ENCODE results near the gene ATP9B.
"Not testable (repeated sequence)": the region's sequence is repeated elsewhere in the genome, so short reads cannot be mapped to it uniquely, and the experiment has no call there.

ATP9B gene

GRCh38 chr18:79241755-79242154, 172.6 kb downstream of the ATP9B start:
- TF ChIP-seq GATA1 (IDR thresholded peaks at IDR 0.05; ENCODE audit: low read depth, low read length) (no peak), POLR2A (IDR thresholded peaks at IDR 0.05; ENCODE audit: low read length) (no peak)
- no peak for DNase-seq

DNA sequence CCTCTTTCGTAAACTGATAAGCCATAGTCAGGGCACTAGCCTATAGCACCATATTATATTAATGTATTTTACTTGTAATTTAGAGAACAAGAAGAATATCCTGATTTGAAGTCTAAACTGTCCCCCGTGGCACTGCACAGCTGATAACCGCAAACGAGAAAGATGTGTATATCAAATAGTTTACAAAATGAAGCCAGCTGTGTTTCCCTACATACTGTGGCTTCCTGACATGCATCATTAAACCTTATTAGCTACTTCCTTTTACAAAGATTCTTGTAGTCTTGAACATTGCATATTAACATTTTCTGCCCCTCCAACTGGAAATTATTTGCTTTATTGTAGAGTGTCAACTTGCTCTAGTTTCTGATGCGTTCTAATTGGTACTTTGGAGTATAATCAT, 173.1 kb downstream of the ATP9B start:
- DNase-seq: no peak
- TF ChIP-seq GATA1 (IDR thresholded peaks at IDR 0.05; ENCODE audit: low read depth, low read length): no peak
- no peak for TF ChIP-seq POLR2A (IDR thresholded peaks at IDR 0.05; ENCODE audit: low read length)

DNA sequence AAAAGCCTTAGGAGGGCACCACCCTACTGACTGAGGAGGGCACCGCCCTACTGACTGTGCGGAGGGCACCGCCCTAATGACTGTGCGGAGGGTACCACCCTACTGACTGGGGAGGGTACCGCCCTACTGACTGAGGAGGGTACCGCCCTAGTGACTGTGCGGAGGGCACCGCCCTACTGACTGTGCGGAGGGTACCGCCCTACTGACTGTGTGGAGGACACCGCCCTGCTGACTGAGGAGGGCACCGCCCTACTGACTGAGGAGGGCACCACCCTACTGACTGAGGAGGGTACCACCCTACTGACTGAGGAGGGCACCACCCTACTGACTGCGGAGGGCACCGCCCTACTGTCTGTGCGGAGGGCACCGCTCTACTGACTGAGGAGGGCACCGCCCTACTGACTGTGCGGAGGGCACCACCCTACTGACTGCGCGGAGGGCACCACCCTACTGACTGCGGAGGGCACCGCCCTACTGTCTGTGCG, 176.4 kb downstream of the ATP9B start:
- DNase-seq: peak; percentile 77 to 86
- no peak for TF ChIP-seq GATA1 (IDR thresholded peaks at IDR 0.05; ENCODE audit: low read depth, low read length)
- no peak for TF ChIP-seq POLR2A (IDR thresholded peaks at IDR 0.05; ENCODE audit: low read length)

- peak; percentile 84 to 89 for DNase-seq
- no peak for TF ChIP-seq POLR2A (IDR thresholded peaks at IDR 0.05; ENCODE audit: low read length)
- no peak for TF ChIP-seq GATA1 (IDR thresholded peaks at IDR 0.05; ENCODE audit: low read depth, low read length)
Observed at GRCh38 chr18:79246309-79247108, 177.3 kb downstream of the ATP9B start.

- TF ChIP-seq GATA1 (IDR thresholded peaks at IDR 0.05; ENCODE audit: low read depth, low read length) (no peak), POLR2A (IDR thresholded peaks at IDR 0.05; ENCODE audit: low read length) (no peak)
- DNase-seq: peak; percentile 53
Observed at GRCh38 chr18:79248495-79249060, 179.4 kb downstream of the ATP9B start.

DNA sequence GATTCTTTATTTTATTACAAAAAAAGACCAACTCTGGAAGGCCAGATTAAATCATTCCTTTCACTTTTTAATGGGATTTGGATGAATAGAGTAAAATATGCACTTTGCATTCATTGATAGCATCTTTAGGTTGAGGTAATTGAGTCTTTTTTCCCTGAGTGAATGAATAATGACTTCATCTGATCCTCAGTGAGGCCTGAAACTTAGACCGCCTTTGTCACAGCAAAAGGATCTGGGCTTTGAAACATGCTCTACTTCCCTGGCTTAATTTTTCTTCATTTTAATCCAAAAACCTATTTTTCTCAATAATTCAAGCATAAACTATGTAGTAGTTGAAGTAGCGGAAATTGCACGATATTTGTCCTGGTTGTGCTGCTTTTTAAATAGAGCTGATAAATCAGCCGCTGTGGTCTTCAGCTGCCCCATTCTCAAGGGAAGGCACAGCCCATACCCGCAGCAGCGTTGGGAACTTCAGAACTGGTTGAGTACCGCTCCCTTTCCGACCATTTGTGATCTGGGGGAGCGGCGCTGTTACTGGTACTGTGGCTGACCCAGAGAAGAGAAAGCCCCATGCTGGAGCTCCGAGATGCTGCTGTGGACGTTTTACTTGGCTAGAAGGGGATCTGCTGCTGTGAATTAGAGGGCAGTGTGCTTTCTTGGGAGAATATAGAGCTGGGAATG, 181.2 kb downstream of the ATP9B start:
- DNase-seq: no peak
- TF ChIP-seq GATA1 (IDR thresholded peaks at IDR 0.05; ENCODE audit: low read depth, low read length) (no peak), POLR2A (IDR thresholded peaks at IDR 0.05; ENCODE audit: low read length) (no peak)

- no peak for TF ChIP-seq POLR2A (IDR thresholded peaks at IDR 0.05; ENCODE audit: low read length)
- no peak for TF ChIP-seq GATA1 (IDR thresholded peaks at IDR 0.05; ENCODE audit: low read depth, low read length)
- DNase-seq: peak in 1 of 2 experiments; percentile 15
Observed at GRCh38 chr18:79251021-79251420, 181.8 kb downstream of the ATP9B start.

DNA sequence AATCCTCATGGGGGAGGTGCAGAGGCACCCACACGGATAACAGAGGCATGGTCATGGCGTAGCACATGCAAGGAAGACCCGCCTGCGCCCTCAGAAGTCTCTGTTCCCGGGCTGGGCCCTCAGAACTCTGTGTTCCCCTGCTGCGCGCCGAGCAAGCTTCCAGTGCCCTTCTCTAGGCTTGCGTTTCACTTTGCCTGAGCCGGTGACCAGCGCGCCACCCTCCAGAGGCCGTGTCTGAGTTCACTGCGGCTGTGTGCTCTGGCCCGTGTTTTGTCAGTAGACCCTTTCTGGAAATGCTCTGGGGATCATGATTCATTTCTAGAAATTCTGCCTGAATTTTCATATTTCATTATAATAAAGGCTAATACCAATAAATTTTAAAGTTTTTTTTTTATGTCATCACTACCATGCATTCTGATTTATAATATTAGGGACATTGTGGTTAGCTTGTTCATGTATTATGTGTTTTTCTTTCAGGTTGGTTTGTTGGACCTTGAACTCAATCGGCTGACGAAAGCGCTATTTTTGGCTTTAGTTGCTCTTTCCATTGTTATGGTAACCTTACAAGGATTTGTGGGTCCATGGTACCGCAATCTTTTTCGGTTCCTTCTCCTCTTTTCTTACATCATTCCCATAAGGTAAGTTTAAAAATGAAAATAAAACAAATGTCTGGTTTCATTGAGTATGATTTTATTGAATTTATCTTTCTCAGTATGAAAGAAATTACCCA, 183.9 kb downstream of the ATP9B start:
- TF ChIP-seq POLR2A (IDR thresholded peaks at IDR 0.05; ENCODE audit: low read length) (no peak), GATA1 (IDR thresholded peaks at IDR 0.05; ENCODE audit: low read depth, low read length) (no peak)

DNA sequence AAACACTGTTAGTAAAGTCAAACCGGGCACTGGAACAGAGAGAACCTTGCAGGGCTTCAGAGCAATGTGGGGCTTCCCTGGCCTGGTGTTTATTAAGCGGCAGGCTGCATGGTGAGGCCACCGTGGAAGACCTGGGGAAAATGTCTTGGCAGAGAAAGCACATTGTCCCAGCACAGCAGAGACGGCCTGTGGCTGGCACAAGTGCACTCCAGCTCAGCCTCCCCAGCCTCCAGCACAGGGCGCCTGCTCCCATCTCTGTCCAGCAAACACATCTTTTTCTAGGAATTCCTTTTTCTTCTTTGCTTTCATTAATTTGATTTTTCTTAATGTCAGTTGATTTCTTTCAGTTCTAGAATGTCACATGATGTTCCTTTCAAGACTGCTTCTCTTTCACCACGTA, 188.3 kb downstream of the ATP9B start:
- TF ChIP-seq GATA1 (IDR thresholded peaks at IDR 0.05; ENCODE audit: low read depth, low read length) (no peak), POLR2A (IDR thresholded peaks at IDR 0.05; ENCODE audit: low read length) (no peak)
- no peak for DNase-seq

More for the DNA sequence above, 183.9 kb downstream of the ATP9B start:
- DNase-seq: no peak

GRCh38 chr18:79258447-79258846, 189.3 kb downstream of the ATP9B start:
- DNase-seq: peak; percentile 61 to 86
- no peak for TF ChIP-seq POLR2A (IDR thresholded peaks at IDR 0.05; ENCODE audit: low read length)
- TF ChIP-seq GATA1 (IDR thresholded peaks at IDR 0.05; ENCODE audit: low read depth, low read length): no peak

- DNase-seq: peak; percentile 58 to 89
- TF ChIP-seq GATA1 (IDR thresholded peaks at IDR 0.05; ENCODE audit: low read depth, low read length) (no peak), POLR2A (IDR thresholded peaks at IDR 0.05; ENCODE audit: low read length) (no peak)
Observed at GRCh38 chr18:79259218-79259617, 190.0 kb downstream of the ATP9B start.

GRCh38 chr18:79260023-79260422, 190.8 kb downstream of the ATP9B start:
- DNase-seq: no peak
- TF ChIP-seq POLR2A (IDR thresholded peaks at IDR 0.05; ENCODE audit: low read length) (no peak), GATA1 (IDR thresholded peaks at IDR 0.05; ENCODE audit: low read depth, low read length) (no peak)

DNA sequence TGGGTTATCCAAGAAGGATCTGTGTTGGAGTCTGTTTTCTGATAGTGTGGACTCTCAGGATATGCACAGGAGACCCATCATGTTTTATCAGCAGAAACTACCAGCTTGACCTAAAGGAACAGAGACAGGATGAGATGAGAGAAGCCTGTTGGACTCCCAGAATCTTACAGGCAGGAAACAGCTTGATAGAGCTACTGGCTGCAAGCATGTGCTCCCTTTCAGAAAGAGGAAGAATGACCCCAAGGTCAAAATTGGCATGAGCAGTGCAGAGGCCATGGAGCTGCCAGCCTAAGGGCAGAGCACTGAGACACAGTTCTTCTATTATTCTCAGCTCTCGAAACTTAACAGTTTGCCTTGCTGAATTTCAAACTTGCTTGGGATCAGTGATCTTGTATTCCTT, 191.3 kb downstream of the ATP9B start:
- no peak for DNase-seq
- TF ChIP-seq POLR2A (IDR thresholded peaks at IDR 0.05; ENCODE audit: low read length): no peak
- no peak for TF ChIP-seq GATA1 (IDR thresholded peaks at IDR 0.05; ENCODE audit: low read depth, low read length)

- not testable (repeated sequence) for DNase-seq
Observed at GRCh38 chr18:79265068-79265467, 195.9 kb downstream of the ATP9B start.

DNA sequence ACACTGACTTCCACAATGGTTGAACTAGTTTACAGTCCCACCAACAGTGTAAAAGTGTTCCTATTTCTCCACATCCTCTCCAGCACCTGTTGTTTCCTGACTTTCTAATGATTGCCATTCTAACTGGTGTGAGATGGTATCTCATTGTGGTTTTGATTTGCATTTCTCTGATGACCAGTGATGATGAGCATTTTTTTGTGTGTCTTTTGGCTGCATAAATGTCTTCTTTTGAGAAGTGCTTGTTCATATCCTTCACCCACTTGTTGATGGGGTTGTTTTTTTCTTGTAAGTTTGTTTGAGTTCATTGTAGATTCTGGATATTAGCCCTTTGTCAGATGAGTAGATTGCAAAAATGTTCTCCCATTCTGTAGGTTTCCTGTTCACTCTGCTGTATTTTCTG, 202.6 kb downstream of the ATP9B start:
- not testable (repeated sequence) for DNase-seq
